Measurements from ENCODE around the gene CRAMP1.
A peak's percentile ranks its signal among the peaks of the same experiment; 100 is the strongest.
"Not testable (repeated sequence)": the region's sequence is repeated elsewhere in the genome, so short reads cannot be mapped to it uniquely, and the experiment has no call there.

Gene CRAMP1, protein sequence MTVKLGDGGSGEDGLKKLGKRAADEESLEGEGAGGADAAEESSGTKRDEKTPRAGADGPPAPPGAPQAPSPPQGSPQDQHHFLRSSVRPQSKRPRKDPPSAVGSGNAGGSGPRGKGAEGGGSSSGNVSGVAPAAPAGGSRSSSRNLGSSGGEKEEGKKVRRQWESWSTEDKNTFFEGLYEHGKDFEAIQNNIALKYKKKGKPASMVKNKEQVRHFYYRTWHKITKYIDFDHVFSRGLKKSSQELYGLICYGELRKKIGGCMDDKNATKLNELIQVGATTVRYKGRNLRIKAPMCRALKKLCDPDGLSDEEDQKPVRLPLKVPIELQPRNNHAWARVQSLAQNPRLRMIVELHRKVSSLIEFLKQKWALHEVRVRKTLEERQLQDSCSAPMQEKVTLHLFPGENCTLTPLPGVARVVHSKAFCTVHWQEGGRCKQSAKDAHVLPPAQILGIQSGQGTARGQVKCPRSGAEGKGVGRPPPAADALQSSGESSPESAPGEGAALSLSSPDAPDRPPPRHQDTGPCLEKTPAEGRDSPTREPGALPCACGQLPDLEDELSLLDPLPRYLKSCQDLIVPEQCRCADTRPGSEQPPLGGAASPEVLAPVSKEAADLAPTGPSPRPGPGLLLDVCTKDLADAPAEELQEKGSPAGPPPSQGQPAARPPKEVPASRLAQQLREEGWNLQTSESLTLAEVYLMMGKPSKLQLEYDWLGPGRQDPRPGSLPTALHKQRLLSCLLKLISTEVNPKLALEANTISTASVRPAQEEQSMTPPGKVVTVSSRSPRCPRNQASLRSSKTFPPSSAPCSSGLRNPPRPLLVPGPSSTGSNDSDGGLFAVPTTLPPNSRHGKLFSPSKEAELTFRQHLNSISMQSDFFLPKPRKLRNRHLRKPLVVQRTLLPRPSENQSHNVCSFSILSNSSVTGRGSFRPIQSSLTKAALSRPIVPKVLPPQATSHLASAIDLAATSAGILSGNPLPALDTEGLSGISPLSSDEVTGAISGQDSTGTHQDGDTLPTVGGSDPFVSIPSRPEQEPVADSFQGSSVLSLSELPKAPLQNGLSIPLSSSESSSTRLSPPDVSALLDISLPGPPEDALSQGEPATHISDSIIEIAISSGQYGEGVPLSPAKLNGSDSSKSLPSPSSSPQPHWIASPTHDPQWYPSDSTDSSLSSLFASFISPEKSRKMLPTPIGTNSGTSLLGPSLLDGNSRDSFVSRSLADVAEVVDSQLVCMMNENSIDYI (N-terminal part only)

DNA sequence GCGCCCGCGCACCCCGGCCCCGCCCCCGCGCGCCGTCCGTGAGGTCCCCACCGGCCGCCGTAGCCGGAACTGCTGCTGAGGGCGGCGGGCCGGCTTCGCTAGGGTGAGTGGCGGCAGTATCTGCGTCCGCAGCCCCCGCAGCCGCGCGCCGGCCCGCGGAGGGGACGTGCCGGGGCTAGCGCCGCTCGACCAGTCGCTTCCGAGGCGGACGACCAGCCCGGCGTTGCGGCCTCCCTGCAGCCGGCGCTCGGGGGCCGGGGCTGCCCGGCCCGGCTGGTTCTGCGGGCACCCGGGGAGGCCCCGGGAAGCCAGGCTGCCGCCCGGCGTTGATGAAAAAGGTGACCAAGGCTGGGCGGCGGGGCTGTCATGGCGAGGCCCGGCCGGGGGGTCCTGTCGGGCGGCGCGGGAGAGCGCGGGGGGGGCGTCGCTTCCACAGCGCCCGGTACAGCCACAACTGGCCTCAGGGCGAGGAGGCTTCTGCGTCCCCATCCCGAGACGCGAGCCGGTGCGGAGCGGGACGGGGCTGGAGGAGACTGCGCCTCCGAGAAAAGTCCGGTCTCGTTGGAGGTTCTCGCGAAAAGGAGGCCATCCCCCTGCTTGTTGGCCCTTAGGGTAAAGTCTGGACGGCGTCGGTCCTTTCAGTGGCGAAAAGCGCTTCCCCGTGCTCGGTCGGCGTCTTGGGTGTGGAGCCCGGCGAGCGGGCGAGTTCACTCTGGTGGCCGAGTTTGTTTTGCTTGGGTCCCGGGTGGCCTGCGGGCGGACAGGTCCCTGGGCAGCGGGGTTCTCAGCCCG lies at the start of gene CRAMP1:
Gene CRAMP1, plus strand, starts transcription at position 41 of the 792 bp plus-strand sequence. CDS start 2,280 bp downstream, outside the sequence.
- peak; percentile 45 for DNase-seq

GRCh38 chr16:1563786-1564185 lies 48.4 kb upstream of the CRAMP1 start:
- no peak for DNase-seq

- no peak for DNase-seq
Observed at GRCh38 chr16:1564325-1564724, 47.8 kb upstream of the CRAMP1 start.

DNA sequence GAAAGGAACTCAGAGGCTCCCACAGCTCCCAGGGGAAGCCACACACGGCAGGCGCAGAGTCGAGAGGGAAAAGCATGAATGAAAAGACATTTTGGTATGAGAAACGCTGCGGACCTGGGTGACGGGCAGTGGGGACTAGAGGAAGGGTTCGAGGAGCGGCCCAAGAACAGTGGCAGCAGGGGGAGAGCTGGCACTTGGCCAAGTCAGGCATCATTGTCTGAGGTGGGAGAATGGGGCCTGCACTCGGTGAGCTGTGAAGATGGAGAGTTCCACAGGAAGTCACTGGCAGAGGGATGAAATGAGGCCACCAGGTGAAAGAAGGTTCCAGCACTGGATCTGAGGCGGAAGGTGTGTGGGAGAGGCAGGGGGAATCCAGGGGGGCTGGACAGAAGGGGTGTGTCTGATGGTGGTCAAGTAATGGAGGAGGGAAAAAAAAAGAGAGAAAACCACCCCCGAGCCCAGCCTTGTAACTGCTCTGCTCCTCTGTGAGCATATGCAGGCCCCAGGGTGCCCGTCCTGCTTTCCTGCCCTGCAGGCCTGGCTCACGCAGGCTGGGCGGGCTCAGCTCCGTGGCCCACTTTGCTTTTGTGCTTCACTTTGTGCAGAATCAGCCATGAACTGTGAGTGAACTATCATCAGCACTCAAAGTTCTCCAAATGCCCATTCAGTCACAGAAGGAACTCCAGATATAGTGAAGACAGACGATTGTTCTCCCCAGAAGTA lies 46.9 kb upstream of the CRAMP1 start:
- no peak for DNase-seq

DNA sequence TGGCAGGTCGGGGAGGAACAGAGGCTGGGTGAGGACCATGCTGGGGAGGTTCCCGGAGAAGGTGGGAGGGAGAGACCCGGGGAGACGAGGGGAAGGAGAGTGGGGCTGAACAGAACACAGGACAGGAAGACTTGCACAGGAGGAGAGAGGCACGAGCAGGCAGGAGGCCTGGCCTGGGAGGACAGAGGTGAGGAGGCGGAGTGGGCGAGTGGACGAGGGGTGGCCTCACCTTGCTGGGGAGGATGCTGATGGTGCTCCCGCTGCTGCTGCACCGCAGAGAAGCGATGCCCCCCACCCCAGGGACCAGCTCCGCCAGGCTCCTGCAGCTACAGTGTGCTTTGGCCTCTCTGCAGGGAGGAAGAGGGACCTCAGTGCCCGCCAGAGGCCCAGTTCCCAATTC lies 44.2 kb upstream of the CRAMP1 start:
- no peak for DNase-seq

- DNase-seq: no peak
Observed at GRCh38 chr16:1571012-1571671, 41.0 kb upstream of the CRAMP1 start.

GRCh38 chr16:1572673-1573072 lies 39.5 kb upstream of the CRAMP1 start:
- DNase-seq: no peak

GRCh38 chr16:1573301-1573700 lies 38.9 kb upstream of the CRAMP1 start:
- no peak for DNase-seq

DNA sequence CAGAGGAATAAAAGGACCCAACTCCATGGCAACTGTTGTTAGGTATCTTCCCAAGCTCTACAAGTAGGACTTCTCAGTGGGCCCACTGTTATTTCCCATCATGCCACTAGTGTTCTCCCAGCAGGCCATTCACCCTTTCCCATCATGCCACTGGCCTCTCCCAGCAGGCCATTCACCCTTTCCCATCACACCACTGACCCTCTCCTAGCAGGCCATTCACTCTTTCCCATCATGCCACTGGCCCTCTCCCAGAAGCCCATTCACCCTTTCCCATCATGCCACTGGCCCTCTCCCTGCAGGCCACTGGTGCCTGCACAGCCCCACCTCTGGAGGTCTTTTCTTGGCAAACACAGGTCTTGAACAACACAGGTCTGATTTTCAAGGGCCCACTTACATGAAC lies 36.6 kb upstream of the CRAMP1 start:
- DNase-seq: no peak

DNA sequence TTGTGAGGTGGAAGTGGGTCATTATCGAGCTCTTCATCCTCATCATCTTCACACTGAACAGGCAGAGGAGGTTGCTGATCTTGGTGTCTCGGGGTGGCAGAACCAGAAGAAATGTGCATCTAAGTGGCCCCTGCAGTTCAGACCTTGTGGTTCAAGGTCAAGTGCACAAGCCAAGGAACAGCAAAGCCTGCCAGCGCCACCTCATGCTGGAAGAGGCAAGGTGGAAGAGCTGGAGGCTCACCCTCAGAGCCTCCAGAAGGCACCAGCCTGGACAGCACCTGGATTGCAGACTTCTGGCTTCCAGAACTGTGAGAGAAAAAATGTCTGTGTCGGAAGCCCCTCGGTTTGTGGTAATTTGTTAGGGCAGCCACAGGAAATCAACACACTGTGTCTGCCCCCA lies 32.9 kb upstream of the CRAMP1 start:
- DNase-seq: no peak

GRCh38 chr16:1580256-1580655 lies 31.9 kb upstream of the CRAMP1 start:
- DNase-seq: no peak

GRCh38 chr16:1580956-1581355 lies 31.2 kb upstream of the CRAMP1 start:
- no peak for DNase-seq

DNA sequence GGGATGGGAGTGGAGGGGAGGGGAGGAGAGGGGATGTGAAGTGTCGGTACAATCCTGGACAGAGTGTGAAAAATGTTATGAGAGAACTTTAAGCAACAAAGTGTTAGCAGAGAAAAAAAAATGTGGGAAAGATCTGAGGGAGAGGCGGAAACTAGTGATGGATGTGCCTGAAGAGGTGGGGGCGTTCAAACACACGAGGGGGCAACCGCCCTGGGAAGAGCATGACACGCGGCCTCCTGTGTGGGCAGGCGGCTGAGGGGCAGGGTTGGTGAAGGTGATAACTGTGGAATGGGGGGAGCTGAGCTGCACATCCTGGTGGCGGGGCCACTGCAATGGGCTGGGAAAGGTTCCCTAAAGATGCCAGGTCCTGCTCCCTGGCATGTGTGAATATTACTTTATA lies 30.4 kb upstream of the CRAMP1 start:
- DNase-seq: no peak

DNA sequence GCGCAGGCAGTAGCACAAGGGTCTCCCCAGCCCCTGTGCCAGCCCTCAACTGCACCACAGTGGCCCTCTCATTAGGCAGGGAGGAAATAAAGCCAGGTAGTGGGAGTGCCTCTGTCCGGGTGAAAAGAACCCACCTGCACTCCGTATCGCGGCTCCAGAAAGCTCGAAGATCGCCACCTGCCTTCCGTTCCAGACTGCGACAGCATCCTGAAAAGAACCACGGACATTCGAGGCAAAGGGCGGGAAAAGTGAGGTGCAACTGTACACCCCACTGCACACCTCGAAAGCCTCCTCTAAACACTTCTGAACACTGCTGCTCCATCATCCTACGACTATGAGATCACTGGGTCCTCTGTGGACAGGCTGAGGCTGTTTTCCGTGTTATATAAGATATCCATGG lies 29.0 kb upstream of the CRAMP1 start:
- no peak for DNase-seq

DNA sequence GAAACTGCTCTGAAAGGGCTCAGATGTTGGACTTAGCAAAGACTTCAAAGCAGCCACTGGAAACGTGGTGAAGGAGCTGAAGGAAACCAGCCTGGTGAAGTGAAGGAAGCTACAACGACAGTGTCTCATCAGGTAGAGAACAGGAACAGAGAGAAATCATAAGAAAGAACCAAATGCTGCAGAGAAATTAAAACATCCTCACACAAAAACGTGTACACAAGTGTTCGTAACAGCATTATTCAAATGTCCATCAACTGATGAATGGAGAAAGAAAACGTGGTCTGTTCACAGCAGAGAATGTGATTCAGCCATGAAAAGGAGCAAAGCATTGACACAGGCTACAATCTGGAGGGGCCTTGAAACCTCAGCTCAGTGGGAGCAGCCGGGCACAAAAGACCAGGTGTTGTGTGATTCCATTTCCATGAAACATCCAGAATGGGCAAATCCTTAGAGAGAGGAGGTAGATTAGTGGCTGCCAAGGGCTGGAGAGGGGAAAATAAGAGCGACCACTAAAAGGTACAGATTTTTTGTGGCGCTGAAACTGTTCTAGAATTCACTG lies 27.2 kb upstream of the CRAMP1 start:
- DNase-seq: no peak

DNA sequence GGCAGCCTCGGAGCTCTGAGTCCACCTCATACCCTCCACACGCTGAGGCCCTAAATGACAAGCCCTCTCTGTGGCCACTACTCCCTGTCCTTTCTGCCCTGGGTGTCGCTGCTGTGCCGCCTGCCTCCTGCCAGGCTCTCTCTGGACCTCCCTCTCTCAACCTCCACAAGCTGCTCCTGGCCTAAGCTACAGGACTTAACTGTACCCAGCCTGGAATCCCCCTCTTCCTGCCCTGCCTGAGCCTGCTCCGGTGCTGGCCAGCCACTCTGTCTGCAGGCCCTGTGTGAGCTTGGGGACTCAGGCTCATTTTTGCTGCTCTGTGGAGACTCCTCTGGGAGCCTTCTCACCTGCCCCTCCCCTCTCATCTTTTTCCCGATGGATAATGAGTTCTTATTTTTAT lies 21.8 kb upstream of the CRAMP1 start:
- no peak for DNase-seq

DNA sequence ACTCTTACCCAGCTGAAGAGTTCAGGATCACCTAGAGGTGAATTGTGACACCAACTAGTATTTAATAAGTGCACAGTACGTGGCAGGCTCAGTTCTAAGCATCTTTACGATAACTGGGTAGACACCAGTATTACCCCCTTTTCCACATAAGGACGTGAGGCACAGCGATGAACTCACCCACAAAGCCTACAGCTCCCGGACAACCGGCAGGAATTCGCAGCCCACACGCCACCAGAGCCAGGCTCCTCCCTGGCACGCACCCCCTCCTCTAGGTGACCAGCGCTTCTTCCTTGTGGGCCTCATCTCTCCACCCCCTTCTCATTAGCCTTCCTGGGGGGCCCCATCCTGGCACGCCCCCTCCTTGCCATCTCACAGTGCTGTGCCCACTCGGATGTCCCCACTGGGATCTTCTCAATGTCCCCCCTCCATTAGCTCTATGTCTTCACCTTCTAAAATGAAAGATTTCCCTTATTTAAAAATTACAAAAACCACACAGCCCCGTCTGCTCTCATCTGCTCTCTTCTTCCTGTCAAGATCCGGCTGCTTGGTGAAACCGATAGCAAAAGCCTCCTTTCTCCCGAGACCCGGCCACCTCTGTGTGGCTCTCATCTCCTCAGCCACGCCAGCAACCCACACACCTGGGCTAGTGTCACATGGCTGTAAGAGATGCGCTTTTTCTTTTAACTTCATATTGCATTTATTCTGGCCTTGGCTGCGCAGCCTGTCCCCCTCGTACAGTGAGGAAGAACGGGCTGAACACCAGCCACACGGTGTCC lies 21.0 kb upstream of the CRAMP1 start:
- DNase-seq: no peak

GRCh38 chr16:1592446-1592845 lies 19.7 kb upstream of the CRAMP1 start:
- no peak for DNase-seq

GRCh38 chr16:1595511-1595910 lies 16.6 kb upstream of the CRAMP1 start:
- not testable (repeated sequence) for DNase-seq

DNA sequence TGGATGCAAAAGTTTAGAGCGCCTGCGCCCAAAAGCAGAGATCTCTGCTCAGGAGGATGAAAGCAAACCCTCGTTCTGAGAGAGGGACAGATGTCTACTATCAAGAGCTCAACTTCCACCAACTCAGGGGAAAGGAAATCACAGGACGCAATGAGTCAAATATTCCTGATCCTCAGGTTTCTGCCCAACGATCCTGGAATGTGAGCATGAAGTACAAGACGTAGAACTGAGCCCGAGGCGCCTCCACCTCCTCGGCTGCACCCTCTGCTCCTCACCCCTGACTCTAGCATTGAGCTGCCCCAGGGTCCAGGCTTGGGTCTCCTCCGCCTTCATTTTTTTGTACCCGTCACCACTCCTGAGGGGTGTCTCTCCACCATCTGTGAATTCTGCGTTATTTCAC lies 15.6 kb upstream of the CRAMP1 start:
- no peak for DNase-seq

Data from 8988T (cell line).